GM23338 (cell line): ENCODE results near the gene GUCY1A2.

Source experiments
- CTCF ChIP-seq, 2 experiments: fragments of 200-600 bp in 1 of 2; sonication (generic) in 1 of 2; conservative IDR thresholded peaks; 2 replicates each; pipeline versions ENCODE4 v1.5.1 to v1.6.1; 2016 to 2017; ENCODE audit warnings: antibody characterized with exemption in 2 of 2, low read depth in 2 of 2, mild to moderate bottlenecking in 2 of 2, moderate library complexity in 1 of 2
- EZH2 ChIP-seq: fragments of 200-600 bp; sonication (generic); IDR thresholded peaks from one replicate; pipeline ENCODE4 v1.8.0; 2017; ENCODE audit warnings: antibody characterized with exemption, mild to moderate bottlenecking, low read depth; ENCODE audit not compliant: unreplicated experiment
- EZH2phosphoT487 ChIP-seq: fragments of 200-600 bp; sonication (generic); IDR thresholded peaks from one replicate; pipeline ENCODE4 v1.8.1; 2018; ENCODE audit warnings: antibody characterized with exemption; ENCODE audit not compliant: unreplicated experiment
- JUNB ChIP-seq: IDR thresholded peaks from one replicate; pipeline ENCODE4 v1.6.1; 2016; ENCODE audit warnings: antibody characterized with exemption; ENCODE audit not compliant: unreplicated experiment
- POLR2AphosphoS5 ChIP-seq: IDR thresholded peaks from 2 replicates; pipeline ENCODE4 v1.6.1; 2016; ENCODE audit warnings: antibody characterized with exemption, low read depth
- REST ChIP-seq: IDR thresholded peaks from one replicate; pipeline ENCODE4 v1.6.1; 2018; ENCODE audit warnings: antibody characterized with exemption; ENCODE audit not compliant: unreplicated experiment
- STAT1 ChIP-seq: IDR thresholded peaks from one replicate; pipeline ENCODE4 v1.6.1; 2016; ENCODE audit warnings: antibody characterized with exemption; ENCODE audit not compliant: unreplicated experiment
- ZNF114 ChIP-seq: fragments of 250-450 bp; sonication (Bioruptor Pico); IDR thresholded peaks from 2 replicates; pipeline ENCODE4 v1.5.0; 2020; ENCODE audit warnings: mild to moderate bottlenecking, moderate library complexity

- TF ChIP-seq REST (no peak), CTCF (conservative IDR thresholded peaks at IDR 0.05; ENCODE audit: low read depth in 2 of 2) (no peak), POLR2AphosphoS5 (no peak), EZH2phosphoT487 (no peak), EZH2 (no peak), JUNB (no peak), ZNF114 (CRISPR knock-in tag) (no peak), STAT1 (no peak)
These were observed 311.9 kb downstream of the GUCY1A2 start for GRCh38 chr11:106706355-106706754.
